Heart right ventricle (tissue), 16 donors: ENCODE data around the gene LSS. TPM values are rescaled to one million over a fixed set of nuclear protein-coding genes. Genes with fewer than 3 reads are reported as not detected.

Experiments
- ATAC-seq, 8 donors: fragments of 200-7000 bp; cut with Tn5 transposase; one replicate each; pipeline ENCODE4 v1.9.1; 2020; ENCODE audit warnings: mild to moderate bottlenecking in 8 of 8, moderate library complexity in 8 of 8, moderate number of reproducible peaks in 1 of 8
- DNase-seq, 2 donors: peaks; one replicate each; pipeline ENCODE4 v3.0.0-alpha.2; 2020
- H3K27ac ChIP-seq, 10 donors: fragments of 200-600 bp; sonication (generic) in 2 of 10; one replicate each; pipeline versions ENCODE4 v1.5.0 to v1.8.0; 2020 to 2022; ENCODE audit warnings: mild to moderate bottlenecking in 3 of 10
- H3K27me3 ChIP-seq, 7 donors: fragments of 200-600 bp; one replicate each; pipeline ENCODE4 v1.8.0; 2021 to 2022; ENCODE audit warnings: mild to moderate bottlenecking in 2 of 7
- H3K36me3 ChIP-seq, 9 donors: fragments of 200-600 bp; sonication (generic) in 1 of 9; one replicate each; pipeline versions ENCODE4 v1.5.0 to v1.8.0; 2020 to 2022; ENCODE audit warnings: mild to moderate bottlenecking in 2 of 9
- H3K4me1 ChIP-seq, 9 donors: fragments of 200-600 bp; sonication (generic) in 1 of 9; one replicate each; pipeline versions ENCODE4 v1.5.0 to v1.8.0; 2020 to 2022; ENCODE audit warnings: mild to moderate bottlenecking in 4 of 9
- H3K4me3 ChIP-seq, 10 donors: fragments of 200-600 bp; sonication (generic) in 2 of 10; one replicate each; pipeline versions ENCODE4 v1.5.0 to v1.8.0; 2020 to 2022; ENCODE audit warnings: mild to moderate bottlenecking in 7 of 10, moderate library complexity in 2 of 10
- H3K9me3 ChIP-seq, 11 donors: fragments of 200-600 bp in 10 of 11; sonication (generic) in 2 of 11; one replicate each; pipeline versions ENCODE4 v1.5.0 to v1.8.0; 2013 to 2022; ENCODE audit warnings: mild to moderate bottlenecking in 2 of 11, control low read depth in 1 of 11, moderate library complexity in 1 of 11
- CTCF ChIP-seq, 9 donors: fragments of 200-600 bp; sonication (generic) in 2 of 9; IDR thresholded peaks; one replicate each; pipeline versions ENCODE4 v1.5.0 to v1.8.0; 2021 to 2022; ENCODE audit warnings: antibody characterized with exemption in 9 of 9, mild to moderate bottlenecking in 5 of 9, moderate library complexity in 1 of 9
- WGBS, 2 donors: extraction: QIAGEN DNeasy Blood & Tissue Kit; methylation state at CpG; one replicate each; pipeline ENCODE4 v1.1.7; 2013; ENCODE audit warnings: inconsistent platforms in 1 of 2; 5-methylcytosine and 5-hydroxymethylcytosine counted together
- intact Hi-C, 10 donors: fragments of 100-400 bp; cut with DNase I; formaldehyde crosslinking; loops; one replicate each; pipeline versions ENCODE4 v1.11.1 to v1.14.2; 2022
- polyA plus RNA-seq, 2 donors: library from polyadenylated mRNA; stranded (reverse); fragments of 200-250 nt; gene quantifications; one replicate each; pipeline ENCODE4 v1.2.3, GENCODE V29; 2013
- total RNA-seq, 10 donors: library from RNA; stranded (reverse); fragmentation: NEBNext Ultra II Directional in 3 of 10; extraction: Animal tissue kit (Norgen Biotek cat#: 25700) in 3 of 10; gene quantifications; one replicate each; pipeline versions ENCODE4 v1.2.1 to v1.2.4, GENCODE V29; 2021 to 2023
- donor health status: Arrhythmogenic right ventricular cardiomyopathy.
- donor health status: ischemic (EF 13 %, LVEDD 7.1; RV severe dilation, severe dysfunction).
- donor health status: healthy with polysubstance abuse.
- donor health status: DM: no; HTN: yes; CAD: no.
- donor health status: DM: no; HTN: no; CAD: no.
- donor health status: ischemic (EF 25% LVEDD 6.9; RV normal size, moderate dysfunction).
- donor health status: ischemic (EF 25% LVEDD 5.7; RV mildly dilated, moderate dysfunction).
- donor health status: healthy.
- donor health status: DM: yes; HTN: yes; CAD: no.
- donor health status: Ischemic cardiomyopathy.
- donor health status: ischemic (EF 35%, LVEDD 5.7; RV mildly dilated, moderate dysfunction).
- donor health status: nonischemic (EF 11% LVEDD 7.7; RV severe dilation, severe dysfunction).
- donor health status: DM: yes; HTN: yes; CAD: no.
- donor health status: PGD.
- donor health status: ischemic (EF 29% LVEDD 5.4; RV normal size, mild dysfunction).
- donor health status: nonischemic (EF 23%, LVEDD 6.1; RV moderate dilation, normal function).

The LSS gene
- total and polyA plus RNA-seq, 12 donors: 22.5 to 74.7 (median 40.7) TPM

GRCh38 chr21:46181436-46181835, 47.1 kb downstream of the LSS start:
- intact Hi-C loops: loop anchor here in 1 of 10 donors (10.0 kb wide), 2 partner anchors 103 to 143 kb away; partner anchors contain the start of genes C21orf58, MCM3AP, PCNT and YBEY
- 88 to 92% methylated on average over 19 of the region's 19 CpGs for WGBS, 2 donors
- no peak for TF ChIP-seq CTCF (IDR thresholded peaks at IDR 0.05)

GRCh38 chr21:46180778-46181391, 47.7 kb downstream of the LSS start:
- TF ChIP-seq CTCF (IDR thresholded peaks at IDR 0.05): no peak
- Histone ChIP-seq H3K9me3 (peaks cover 0 to 12% (median 5%) of the 10 kb centered on the region in 11 donors), H3K27me3 (no peaks in the 10 kb centered on the region), H3K27ac (no peak overlapping the region), H3K4me3 (no peak overlapping the region), H3K4me1 (peaks cover 0 to 14% (median 7%) of the 10 kb centered on the region in 9 donors), H3K36me3 (no peaks in the 10 kb centered on the region)
- ATAC-seq (no peak), DNase-seq (peak in 1 of 2 donors; percentile 14)
- 90 to 92% methylated on average over 26 of the region's 26 CpGs for WGBS, 2 donors
- intact Hi-C loops: loop anchor here in 1 of 10 donors (10.0 kb wide), 2 partner anchors 104 to 144 kb away; partner anchors contain the start of genes C21orf58, MCM3AP, PCNT and YBEY

More at GRCh38 chr21:46181436-46181835, 47.1 kb downstream of the LSS start:
- Histone ChIP-seq H3K4me1 (peaks cover 0 to 14% (median 7%) of the 10 kb centered on the region in 9 donors), H3K27me3 (no peaks in the 10 kb centered on the region), H3K9me3 (peaks cover 0 to 7% (median 5%) of the 10 kb centered on the region in 11 donors), H3K36me3 (no peaks in the 10 kb centered on the region), H3K4me3 (no peak overlapping the region), H3K27ac (no peak overlapping the region)
- no peak for ATAC-seq
- peak in 1 of 2 donors; percentile 11 for DNase-seq

- Histone ChIP-seq H3K4me1 (peaks cover 0 to 10% (median 2%) of the 10 kb centered on the region in 9 donors), H3K27ac (no peak overlapping the region), H3K4me3 (no peak overlapping the region), H3K9me3 (peaks cover 0 to 16% (median 5%) of the 10 kb centered on the region in 11 donors), H3K27me3 (no peaks in the 10 kb centered on the region), H3K36me3 (no peaks in the 10 kb centered on the region)
- intact Hi-C loops: loop anchor here in 1 of 10 donors (10.0 kb wide), 2 partner anchors 105 to 145 kb away; partner anchors contain the start of genes C21orf58, MCM3AP, PCNT and YBEY
- WGBS, 2 donors: 84 to 85% methylated on average over 24 of the region's 24 CpGs
- no peak for TF ChIP-seq CTCF (IDR thresholded peaks at IDR 0.05)
- DNase-seq (no peak), ATAC-seq (no peak)
Measured at GRCh38 chr21:46180079-46180722, 48.4 kb downstream of the LSS start.

GRCh38 chr21:46179708-46180078, 48.9 kb downstream of the LSS start:
- Histone ChIP-seq H3K27me3 (no peaks in the 10 kb centered on the region), H3K36me3 (no peaks in the 10 kb centered on the region), H3K27ac (no peak overlapping the region), H3K4me3 (no peak overlapping the region), H3K4me1 (peaks cover 0 to 10% (median 0%) of the 10 kb centered on the region in 9 donors), H3K9me3 (peaks cover 0 to 21% (median 7%) of the 10 kb centered on the region in 11 donors)
- 88 to 91% methylated on average over 17 of the region's 17 CpGs for WGBS, 2 donors
- TF ChIP-seq CTCF (IDR thresholded peaks at IDR 0.05): no peak
- peak in 1 of 2 donors; percentile 11 for DNase-seq
- ATAC-seq: no peak
- intact Hi-C loops: loop anchor here in 1 of 10 donors (10.0 kb wide), 2 partner anchors 105 to 145 kb away; partner anchors contain the start of genes C21orf58, MCM3AP, PCNT and YBEY
